Peyer's patch (tissue), 4 donors: ENCODE measurements around the gene GMPS. TPM values are rescaled to one million over a fixed set of nuclear protein-coding genes. Genes with fewer than 3 reads are reported as not detected.

ENCODE experiments used
- DNase-seq, 3 donors: peaks; one replicate each; pipeline ENCODE4 v3.0.0-alpha.2; 2017 to 2019
- H3K27ac ChIP-seq, 4 donors: fragments of 200-600 bp; sonication (generic); one replicate each; pipeline ENCODE4 v1.5.1; 2016 to 2019
- H3K27me3 ChIP-seq, 2 donors: fragments of 200-600 bp; sonication (generic); one replicate each; pipeline ENCODE4 v1.5.1; 2019
- H3K36me3 ChIP-seq, 3 donors: fragments of 200-600 bp; sonication (generic); one replicate each; pipeline ENCODE4 v1.5.1; 2016 to 2019
- H3K4me1 ChIP-seq, 4 donors: fragments of 200-600 bp; sonication (generic); one replicate each; pipeline ENCODE4 v1.5.1; 2016 to 2019
- H3K4me3 ChIP-seq, 4 donors: fragments of 200-600 bp; sonication (generic); 1 replicate in 3 of 4; 2 replicates in 1 of 4; pipeline ENCODE4 v1.5.1; 2016 to 2019; ENCODE audit warnings: mild to moderate bottlenecking in 1 of 4
- H3K9me3 ChIP-seq, 4 donors: fragments of 200-600 bp; sonication (generic); one replicate each; pipeline ENCODE4 v1.5.1; 2016 to 2019; ENCODE audit warnings: mild to moderate bottlenecking in 1 of 4
- CTCF ChIP-seq, 6 experiments: fragments of 450-650 bp in 4 of 6; fragments of 200-600 bp in 2 of 6; sonication (generic) in 1 of 6; IDR thresholded peaks; one replicate each; pipeline ENCODE4 v1.5.1; 2017 to 2019; ENCODE audit warnings: antibody characterized with exemption in 6 of 6, mild to moderate bottlenecking in 3 of 6, moderate library complexity in 1 of 6
- POLR2A ChIP-seq, 2 donors: fragments of 450-650 bp; IDR thresholded peaks; one replicate each; pipeline ENCODE4 v1.5.1; 2017; ENCODE audit warnings: antibody characterized with exemption in 2 of 2, mild to moderate bottlenecking in 2 of 2, moderate library complexity in 2 of 2
- total RNA-seq, 4 donors: library from RNA; depleted of rRNA; stranded (reverse); fragments of >200 nt; gene quantifications; one replicate each; pipeline ENCODE4 v1.1.0, GENCODE V29; 2016

Gene GMPS
- total RNA-seq, 4 donors from 2014 or later = 12.9 to 72.6 (median 22.2) TPM

DNA sequence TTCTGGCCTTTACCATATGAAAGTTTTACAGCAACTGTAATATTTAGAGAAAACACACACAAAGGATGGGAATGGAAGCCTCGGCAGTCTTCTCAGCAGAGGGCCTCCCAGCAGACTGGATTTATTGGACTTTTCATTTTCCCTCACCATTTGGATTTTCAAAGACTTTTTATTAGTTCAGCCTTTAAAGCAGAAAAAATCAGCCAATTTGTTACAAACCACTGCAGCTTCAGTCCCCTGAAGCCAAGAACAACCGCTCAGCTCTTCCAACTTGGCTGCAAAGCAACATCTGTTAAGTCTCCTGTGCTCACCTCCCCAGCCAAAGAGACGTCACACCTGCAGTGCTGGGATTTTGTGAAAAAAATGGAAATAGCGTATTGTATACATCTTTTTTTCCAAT lies 120.8 kb downstream of the GMPS start:
- H3K27me3 ChIP-seq = no peaks in the 10 kb centered on the region
- no peaks in the 10 kb centered on the region for H3K9me3 ChIP-seq
- no peak for TF ChIP-seq CTCF (IDR thresholded peaks at IDR 0.05)
- TF ChIP-seq POLR2A (IDR thresholded peaks at IDR 0.05) = no peak
- H3K27ac ChIP-seq = no peak overlapping the region
- no peak overlapping the region for H3K4me3 ChIP-seq
- no peak for DNase-seq
- no peaks in the 10 kb centered on the region for H3K36me3 ChIP-seq
- H3K4me1 ChIP-seq = no peaks in the 10 kb centered on the region

DNA sequence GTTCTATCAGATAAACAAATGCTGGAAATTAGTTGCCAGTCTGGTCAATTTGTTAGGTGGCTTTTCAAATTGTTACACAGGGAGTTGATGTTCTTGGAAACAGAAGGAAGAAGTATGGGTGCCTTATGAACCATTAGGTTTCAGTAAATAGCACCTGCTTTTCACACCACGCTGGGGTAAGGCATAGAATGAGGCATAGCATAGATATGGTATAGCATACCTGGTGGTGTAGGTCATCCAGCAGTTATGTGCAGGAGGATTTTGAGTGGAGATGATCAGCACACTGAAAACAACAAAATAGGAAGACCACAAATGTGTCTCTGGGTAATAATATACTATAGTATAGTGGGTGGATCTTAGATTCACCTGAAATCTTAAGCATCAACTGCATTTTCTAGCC lies 121.4 kb downstream of the GMPS start:
- DNase-seq = no peak
- Histone ChIP-seq H3K27me3 (no peaks in the 10 kb centered on the region), H3K36me3 (no peaks in the 10 kb centered on the region), H3K9me3 (no peaks in the 10 kb centered on the region), H3K4me3 (no peak overlapping the region), H3K4me1 (no peaks in the 10 kb centered on the region), H3K27ac (no peak overlapping the region)
- TF ChIP-seq CTCF (IDR thresholded peaks at IDR 0.05) (no peak), POLR2A (IDR thresholded peaks at IDR 0.05) (no peak)

Other genes starting within 250 kb of the GMPS start
- 10 to 100 TPM in 3 of 4 donors, 1 to 10 TPM in 1; 8.3 to 19.1 (median 12.7) TPM for gene PLCH1, start 125.6 kb upstream of the GMPS start, total RNA-seq
- gene C3orf33, start 64.4 kb upstream of the GMPS start, total RNA-seq = 1 to 10 TPM in 3 of 4 donors, not detected in 1; 1.9 to 5.8 (median 3.9) TPM
- 10 to 100 TPM; 12.4 to 44.7 (median 30.3) TPM for gene SLC33A1, start 16.2 kb upstream of the GMPS start, total RNA-seq
- 1 to 10 TPM in 3 of 4 donors, not detected in 1; 1.1 to 1.7 (median 1.6) TPM for gene KCNAB1, start 249.9 kb downstream of the GMPS start, total RNA-seq